DOHH2 (cell line): ENCODE measurements around the gene LDLRAD4.

ENCODE experiments used
- H3F3A ChIP-seq: fragments of 200-600 bp; sonication (generic), shearing (Covaris generic); 2 replicates; pipeline ENCODE4 v1.6.0; 2016; ENCODE audit warnings: antibody characterized with exemption, mild to moderate bottlenecking; ENCODE audit not compliant: control insufficient read depth, insufficient read depth
- H3K27ac ChIP-seq: fragments of 200-600 bp; sonication (generic); 2 replicates; pipeline ENCODE4 v1.5.1; 2014; ENCODE audit warnings: low read depth, mild to moderate bottlenecking, low read length, moderate library complexity
- H3K27me3 ChIP-seq: fragments of 200-600 bp; sonication (generic); 2 replicates; pipeline ENCODE4 v1.6.1; 2014; ENCODE audit warnings: mild to moderate bottlenecking, low read length, mixed read lengths; ENCODE audit not compliant: control insufficient read depth
- H3K36me3 ChIP-seq: fragments of 200-600 bp; sonication (generic); 2 replicates; pipeline ENCODE4 v1.6.1; 2014; ENCODE audit warnings: mild to moderate bottlenecking, low read length, moderate library complexity, mixed read lengths; ENCODE audit not compliant: control insufficient read depth
- H3K4me1 ChIP-seq: fragments of 200-600 bp; sonication (generic); 2 replicates; pipeline ENCODE4 v1.6.1; 2014; ENCODE audit warnings: mild to moderate bottlenecking, low read length, mixed read lengths; ENCODE audit not compliant: control insufficient read depth
- H3K4me2 ChIP-seq: fragments of 200-600 bp; sonication (generic); 2 replicates; pipeline ENCODE4 v1.6.0; 2014; ENCODE audit warnings: mild to moderate bottlenecking, low read length, moderate library complexity
- H3K4me3 ChIP-seq: fragments of 200-600 bp; sonication (generic); 2 replicates; pipeline ENCODE4 v1.5.1; 2014; ENCODE audit warnings: mild to moderate bottlenecking, low read length, mixed read lengths
- H3K79me2 ChIP-seq: fragments of 200-600 bp; sonication (generic); 2 replicates; pipeline ENCODE4 v1.6.1; 2014; ENCODE audit warnings: mild to moderate bottlenecking, low read length, mixed read lengths; ENCODE audit not compliant: control insufficient read depth
- H3K9me2 ChIP-seq: fragments of 200-600 bp; sonication (generic); replicated peaks from 2 replicates; pipeline ENCODE4 v1.6.1; 2014; ENCODE audit warnings: mild to moderate bottlenecking, low read length, mixed read lengths; ENCODE audit not compliant: control insufficient read depth
- H3K9me3 ChIP-seq: fragments of 200-600 bp; sonication (generic); 2 replicates; pipeline ENCODE4 v1.6.1; 2014; ENCODE audit warnings: antibody characterized with exemption, low read length, mixed read lengths; ENCODE audit not compliant: control insufficient read depth, insufficient read depth
- H4K20me1 ChIP-seq: fragments of 200-600 bp; sonication (generic); 2 replicates; pipeline ENCODE4 v1.6.0; 2014; ENCODE audit warnings: low read depth, mild to moderate bottlenecking, antibody characterized with exemption, low read length, moderate library complexity; ENCODE audit not compliant: control insufficient read depth, insufficient read depth
- CTCF ChIP-seq: fragments of 200-600 bp; sonication (generic); IDR thresholded peaks from one replicate; pipeline ENCODE4 v1.5.1; 2014; ENCODE audit warnings: antibody characterized with exemption, mild to moderate bottlenecking, low read depth, low read length; ENCODE audit not compliant: poor library complexity, severe bottlenecking
- EZH2phosphoT487 ChIP-seq: fragments of 200-600 bp; sonication (generic); IDR thresholded peaks from 2 replicates; pipeline ENCODE4 v1.6.1; 2017; ENCODE audit warnings: borderline replicate concordance, mild to moderate bottlenecking, antibody characterized with exemption, low read length, moderate library complexity, mixed read lengths

The LDLRAD4 gene

DNA sequence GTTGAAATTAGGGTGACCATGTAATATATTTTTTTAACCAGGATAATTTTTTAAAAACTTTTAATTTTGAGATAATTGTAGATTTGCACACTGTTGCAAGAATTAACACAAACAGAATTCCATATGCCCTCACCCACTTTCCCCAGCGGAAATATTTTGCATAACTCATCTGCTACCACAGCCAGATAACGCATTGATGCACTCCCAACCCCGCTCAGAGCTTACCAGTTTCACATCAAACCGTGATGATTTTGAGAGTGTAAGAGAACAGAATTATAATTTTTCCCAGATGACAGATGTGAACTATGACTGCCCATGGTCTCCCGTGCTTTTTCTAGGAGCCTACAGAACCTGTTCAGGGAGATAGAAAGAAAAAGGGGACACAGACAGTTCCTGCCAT is 35.2 kb upstream of the LDLRAD4 start:
- Histone ChIP-seq H3F3A (no peaks in the 10 kb centered on the region), H3K27ac (no peak overlapping the region), H3K36me3 (no peaks in the 10 kb centered on the region), H3K4me2 (no peak overlapping the region), H3K4me1 (no peaks in the 10 kb centered on the region), H3K79me2 (no peaks in the 10 kb centered on the region), H3K27me3 (peaks cover 9% of the 10 kb centered on the region; the same call in 1 of the 2 replicates), H3K9me2 (no peaks in the 10 kb centered on the region), H3K4me3 (no peak overlapping the region), H4K20me1 (no peaks in the 10 kb centered on the region), H3K9me3 (no peaks in the 10 kb centered on the region)
- TF ChIP-seq EZH2phosphoT487 = no peak

DNA sequence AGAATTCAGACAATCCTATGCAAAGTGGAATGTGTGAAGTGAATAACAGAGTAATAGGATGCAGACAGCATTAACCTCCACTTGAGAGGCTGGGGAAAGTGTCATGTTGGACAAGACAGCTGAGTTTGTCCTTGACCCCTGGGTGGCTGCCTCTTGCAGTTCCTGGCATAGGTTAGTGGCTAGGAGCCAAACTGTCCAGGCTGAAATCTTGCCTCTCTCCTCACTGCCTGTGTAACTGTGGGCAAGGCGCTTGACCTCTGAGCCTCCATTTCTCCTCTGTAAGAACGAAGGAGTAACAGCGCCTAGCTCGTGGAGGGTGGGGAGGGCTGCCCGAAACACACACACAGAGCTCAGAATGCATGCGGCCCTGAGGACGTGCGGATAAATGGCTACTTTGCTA is 34.8 kb upstream of the LDLRAD4 start:
- Histone ChIP-seq H3K27ac (no peak overlapping the region), H3K36me3 (no peaks in the 10 kb centered on the region), H3K9me3 (no peaks in the 10 kb centered on the region), H3K27me3 (peaks cover 9% of the 10 kb centered on the region; the same call in 1 of the 2 replicates), H3F3A (no peaks in the 10 kb centered on the region), H3K4me2 (no peak overlapping the region), H3K4me3 (no peak overlapping the region), H4K20me1 (no peaks in the 10 kb centered on the region), H3K4me1 (no peaks in the 10 kb centered on the region), H3K79me2 (no peaks in the 10 kb centered on the region), H3K9me2 (no peaks in the 10 kb centered on the region)
- TF ChIP-seq EZH2phosphoT487 = no peak
- TF ChIP-seq CTCF = no peak

DNA sequence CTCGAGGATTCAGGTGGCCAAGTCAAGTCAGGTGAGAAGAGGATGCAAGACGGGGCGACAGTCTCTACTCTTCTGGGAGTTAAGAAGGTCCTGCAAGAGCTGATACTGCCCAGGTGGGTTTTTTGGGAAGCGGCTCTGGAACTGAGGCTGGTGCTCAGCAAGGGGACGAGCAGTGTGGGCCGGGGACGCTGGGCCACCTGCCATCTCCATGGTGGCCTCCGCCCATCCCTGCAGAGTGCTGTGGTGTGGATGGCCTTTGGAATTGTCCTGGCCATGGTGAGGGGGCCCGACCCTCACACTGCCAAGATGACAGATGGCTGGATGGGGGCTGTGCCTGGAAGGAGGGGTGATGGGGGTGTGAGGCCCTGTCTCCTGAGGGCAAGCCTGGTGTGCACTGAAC is 34.2 kb upstream of the LDLRAD4 start:
- H3K27ac ChIP-seq = no peak overlapping the region
- H3K4me3 ChIP-seq = no peak overlapping the region
- no peaks in the 10 kb centered on the region for H3K4me1 ChIP-seq
- H3K36me3 ChIP-seq = no peaks in the 10 kb centered on the region
- no peaks in the 10 kb centered on the region for H3K9me3 ChIP-seq
- no peak overlapping the region for H3K4me2 ChIP-seq
- no peaks in the 10 kb centered on the region for H3K9me2 ChIP-seq
- no peaks in the 10 kb centered on the region for H4K20me1 ChIP-seq
- no peak for TF ChIP-seq CTCF
- TF ChIP-seq EZH2phosphoT487 = no peak
- H3K27me3 ChIP-seq = peaks cover 9% of the 10 kb centered on the region; the same call in 1 of the 2 replicates
- H3F3A ChIP-seq = no peaks in the 10 kb centered on the region
- H3K79me2 ChIP-seq = no peaks in the 10 kb centered on the region

- H3K36me3 ChIP-seq = no peaks in the 10 kb centered on the region
- no peaks in the 10 kb centered on the region for H3K9me3 ChIP-seq
- TF ChIP-seq EZH2phosphoT487 (no peak), CTCF (no peak)
- no peaks in the 10 kb centered on the region for H3K79me2 ChIP-seq
- no peaks in the 10 kb centered on the region for H3K4me1 ChIP-seq
- H3K27me3 ChIP-seq = peaks cover 9% of the 10 kb centered on the region; the same call in 1 of the 2 replicates
- H4K20me1 ChIP-seq = no peaks in the 10 kb centered on the region
- no peak overlapping the region for H3K4me3 ChIP-seq
- no peak overlapping the region for H3K4me2 ChIP-seq
- no peaks in the 10 kb centered on the region for H3K9me2 ChIP-seq
- H3F3A ChIP-seq = no peaks in the 10 kb centered on the region
- H3K27ac ChIP-seq = no peak overlapping the region
These were observed 32.8 kb upstream of the LDLRAD4 start for GRCh38 chr18:13185675-13186198.
